HepG2 (cell line): Measurements from ENCODE around the gene TPD52L2. TPM values are rescaled to one million over a fixed set of nuclear protein-coding genes. Genes with fewer than 3 reads are reported as not detected.

ENCODE experiments used
- FOXK1 ChIP-seq: sonication (generic); formaldehyde crosslinking; IDR thresholded peaks from 2 replicates; pipeline ENCODE4 v1.4.0; 2020; ENCODE audit warnings: low read depth, missing genetic modification reagents, borderline replicate concordance
- HNRNPLL ChIP-seq: fragments of 200-400 bp; formaldehyde crosslinking; IDR thresholded peaks from 2 replicates; pipeline ENCODE4 v1.6.1; 2017; ENCODE audit warnings: mild to moderate bottlenecking, low read depth, low read length; ENCODE audit not compliant: poor library complexity, severe bottlenecking
- KDM5B ChIP-seq: sonication (generic); formaldehyde crosslinking; IDR thresholded peaks from 2 replicates; pipeline ENCODE4 v1.4.0; 2020; ENCODE audit warnings: missing genetic modification reagents, mild to moderate bottlenecking, borderline replicate concordance
- KDM6A ChIP-seq: IDR thresholded peaks from 2 replicates; pipeline ENCODE4 v1.6.1; 2016; ENCODE audit warnings: low read depth
- MTA3 ChIP-seq: sonication (generic); formaldehyde crosslinking; IDR thresholded peaks from 2 replicates; pipeline ENCODE4 v1.4.0; 2020; ENCODE audit warnings: missing genetic modification reagents
- MTF1 ChIP-seq: sonication (generic); formaldehyde crosslinking; IDR thresholded peaks from 2 replicates; pipeline ENCODE4 v1.5.0; 2020; ENCODE audit warnings: missing genetic modification reagents
- NR1H2 ChIP-seq: sonication (generic); formaldehyde crosslinking; IDR thresholded peaks from 2 replicates; pipeline ENCODE4 v1.8.1; 2022; ENCODE audit warnings: low read depth, missing genetic modification reagents, borderline replicate concordance
- PHF5A ChIP-seq: IDR thresholded peaks from one replicate; pipeline ENCODE4 v1.6.1; 2018; ENCODE audit warnings: low read depth, missing genetic modification reagents; ENCODE audit not compliant: unreplicated experiment
- SNAI1 ChIP-seq: sonication (generic); formaldehyde crosslinking; IDR thresholded peaks from 2 replicates; pipeline ENCODE4 v1.5.0; 2020; ENCODE audit warnings: mild to moderate bottlenecking, missing genetic modification reagents, borderline replicate concordance
- SRSF1 ChIP-seq: fragments of 200-400 bp; formaldehyde crosslinking; optimal IDR thresholded peaks from 2 replicates; pipeline ENCODE3; 2017; ENCODE audit warnings: mild to moderate bottlenecking, low read depth, low read length, moderate library complexity
- STAG1 ChIP-seq: sonication (generic); formaldehyde crosslinking; IDR thresholded peaks from 2 replicates; pipeline ENCODE4 v1.4.0; 2020; ENCODE audit warnings: missing genetic modification reagents
- ZBTB14 ChIP-seq: sonication (generic); formaldehyde crosslinking; IDR thresholded peaks from 2 replicates; pipeline ENCODE4 v1.4.0; 2020; ENCODE audit warnings: missing genetic modification reagents
- ZNF44 ChIP-seq: sonication (generic); formaldehyde crosslinking; IDR thresholded peaks from 2 replicates; pipeline ENCODE4 v1.5.1; 2020; ENCODE audit warnings: mild to moderate bottlenecking, missing genetic modification reagents
- ZNF589 ChIP-seq: sonication (generic); formaldehyde crosslinking; conservative IDR thresholded peaks from 2 replicates; pipeline ENCODE4 v1.8.0; 2022; ENCODE audit warnings: mild to moderate bottlenecking, moderate library complexity, missing genetic modification reagents
- polyA plus RNA-seq, 8 experiments: library from polyadenylated mRNA; depleted of rRNA in 3 of 8; stranded (reverse) in 7 of 8; unstranded in 1 of 8; fragments of >200 nt; fragmentation: Illumina TruSeq in 4 of 8; extraction: Trizol in 4 of 8; gene quantifications; 2 replicates each; pipeline versions ENCODE4 v1.2.1 to v1.2.3, GENCODE V29; 2011 to 2016; ENCODE audit warnings: low read depth in 4 of 8, missing spikeins in 1 of 8, mixed read lengths in 1 of 8; ENCODE audit not compliant: insufficient read depth in 1 of 8
- total RNA-seq, 5 experiments: library from RNA; depleted of rRNA; stranded (reverse); fragments of >200 nt; fragmentation: Illumina TruSeq; extraction: Trizol; gene quantifications; 2 replicates each; pipeline ENCODE4 v1.2.3, GENCODE V29; 2016; ENCODE audit warnings: low read depth in 1 of 5
- TF ChIP-seq, protein P1 (sequence below): fragments of 450-650 bp; IDR thresholded peaks from 2 replicates; pipeline ENCODE4 v1.6.1; 2016
- TF ChIP-seq, protein P2 (sequence below): sonication (generic); formaldehyde crosslinking; IDR thresholded peaks from 2 replicates; pipeline ENCODE4 v1.4.0; 2020; ENCODE audit warnings: missing genetic modification reagents
- TF ChIP-seq, protein P3 (sequence below): sonication (generic); formaldehyde crosslinking; IDR thresholded peaks from 2 replicates; pipeline ENCODE4 v1.8.1; 2023; ENCODE audit warnings: mild to moderate bottlenecking, missing genetic modification reagents
- TF ChIP-seq, protein P4 (sequence below): sonication (generic); formaldehyde crosslinking; IDR thresholded peaks from 2 replicates; pipeline ENCODE4 v1.5.0; 2020; ENCODE audit warnings: mild to moderate bottlenecking, missing genetic modification reagents

Gene TPD52L2
- total and polyA plus RNA-seq, 2 of the 13 experiments (the other 11 are each of a cell fraction or from before 2014, with no cell fraction given) = 156 to 184 TPM

DNA sequence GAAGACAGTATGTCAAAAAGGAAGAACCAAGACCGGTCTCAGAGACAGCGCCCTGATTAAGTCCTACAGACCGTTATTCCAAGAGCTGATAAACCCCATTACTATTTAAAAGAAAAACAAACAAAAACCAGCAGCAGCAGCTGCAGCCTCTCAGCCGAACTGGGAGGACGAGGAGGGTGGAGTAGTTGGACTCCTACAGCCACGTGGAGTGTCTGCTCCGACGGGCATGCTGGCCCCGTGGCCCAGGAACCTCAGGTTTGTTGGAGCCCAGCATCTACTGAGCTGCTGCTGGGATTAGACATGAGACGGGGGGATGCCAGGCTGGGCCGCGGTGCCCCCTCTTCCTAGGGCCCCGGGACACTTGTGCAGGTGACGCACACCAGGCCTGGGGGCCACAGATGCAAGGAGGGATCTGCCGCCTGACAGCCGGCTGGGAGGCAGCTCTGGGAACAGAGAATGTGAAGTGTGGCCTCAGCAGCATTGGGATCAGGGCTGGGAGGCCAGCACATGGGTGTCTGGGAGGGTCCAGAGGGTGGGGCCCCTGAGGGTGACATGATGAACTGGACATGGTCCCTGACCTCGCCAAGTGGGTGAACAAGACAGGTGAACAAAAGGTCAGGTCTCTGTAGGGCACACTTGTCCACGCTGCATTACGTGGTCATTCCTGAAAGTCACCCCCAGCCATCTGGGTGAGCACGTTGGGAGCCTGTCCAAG is 31.1 kb upstream of the TPD52L2 start (continued):
- TF ChIP-seq ZNF44 (CRISPR knock-in tag) (no peak), PHF5A (CRISPR knock-in tag) (no peak), SRSF1 (no peak), MTF1 (no peak), KDM6A (CRISPR knock-in tag) (no peak), FOXK1 (CRISPR knock-in tag) (no peak), STAG1 (no peak), ZNF589 (CRISPR knock-in tag) (no peak), SNAI1 (CRISPR knock-in tag) (0 out of 2 replicates have a peak, but pooled peaks have one; percentile 19), KDM5B (CRISPR knock-in tag) (no peak), HNRNPLL (no peak), ZBTB14 (CRISPR knock-in tag) (no peak), MTA3 (CRISPR knock-in tag) (no peak), NR1H2 (no peak)
- TF ChIP-seq, protein P1, sequence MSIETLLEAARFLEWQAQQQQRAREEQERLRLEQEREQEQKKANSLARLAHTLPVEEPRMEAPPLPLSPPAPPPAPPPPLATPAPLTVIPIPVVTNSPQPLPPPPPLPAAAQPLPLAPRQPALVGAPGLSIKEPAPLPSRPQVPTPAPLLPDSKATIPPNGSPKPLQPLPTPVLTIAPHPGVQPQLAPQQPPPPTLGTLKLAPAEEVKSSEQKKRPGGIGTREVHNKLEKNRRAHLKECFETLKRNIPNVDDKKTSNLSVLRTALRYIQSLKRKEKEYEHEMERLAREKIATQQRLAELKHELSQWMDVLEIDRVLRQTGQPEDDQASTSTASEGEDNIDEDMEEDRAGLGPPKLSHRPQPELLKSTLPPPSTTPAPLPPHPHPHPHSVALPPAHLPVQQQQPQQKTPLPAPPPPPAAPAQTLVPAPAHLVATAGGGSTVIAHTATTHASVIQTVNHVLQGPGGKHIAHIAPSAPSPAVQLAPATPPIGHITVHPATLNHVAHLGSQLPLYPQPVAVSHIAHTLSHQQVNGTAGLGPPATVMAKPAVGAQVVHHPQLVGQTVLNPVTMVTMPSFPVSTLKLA = no peak
- TF ChIP-seq, protein P2, sequence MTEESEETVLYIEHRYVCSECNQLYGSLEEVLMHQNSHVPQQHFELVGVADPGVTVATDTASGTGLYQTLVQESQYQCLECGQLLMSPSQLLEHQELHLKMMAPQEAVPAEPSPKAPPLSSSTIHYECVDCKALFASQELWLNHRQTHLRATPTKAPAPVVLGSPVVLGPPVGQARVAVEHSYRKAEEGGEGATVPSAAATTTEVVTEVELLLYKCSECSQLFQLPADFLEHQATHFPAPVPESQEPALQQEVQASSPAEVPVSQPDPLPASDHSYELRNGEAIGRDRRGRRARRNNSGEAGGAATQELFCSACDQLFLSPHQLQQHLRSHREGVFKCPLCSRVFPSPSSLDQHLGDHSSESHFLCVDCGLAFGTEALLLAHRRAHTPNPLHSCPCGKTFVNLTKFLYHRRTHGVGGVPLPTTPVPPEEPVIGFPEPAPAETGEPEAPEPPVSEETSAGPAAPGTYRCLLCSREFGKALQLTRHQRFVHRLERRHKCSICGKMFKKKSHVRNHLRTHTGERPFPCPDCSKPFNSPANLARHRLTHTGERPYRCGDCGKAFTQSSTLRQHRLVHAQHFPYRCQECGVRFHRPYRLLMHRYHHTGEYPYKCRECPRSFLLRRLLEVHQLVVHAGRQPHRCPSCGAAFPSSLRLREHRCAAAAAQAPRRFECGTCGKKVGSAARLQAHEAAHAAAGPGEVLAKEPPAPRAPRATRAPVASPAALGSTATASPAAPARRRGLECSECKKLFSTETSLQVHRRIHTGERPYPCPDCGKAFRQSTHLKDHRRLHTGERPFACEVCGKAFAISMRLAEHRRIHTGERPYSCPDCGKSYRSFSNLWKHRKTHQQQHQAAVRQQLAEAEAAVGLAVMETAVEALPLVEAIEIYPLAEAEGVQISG (CRISPR knock-in tag) = no peak
- TF ChIP-seq, protein P3, sequence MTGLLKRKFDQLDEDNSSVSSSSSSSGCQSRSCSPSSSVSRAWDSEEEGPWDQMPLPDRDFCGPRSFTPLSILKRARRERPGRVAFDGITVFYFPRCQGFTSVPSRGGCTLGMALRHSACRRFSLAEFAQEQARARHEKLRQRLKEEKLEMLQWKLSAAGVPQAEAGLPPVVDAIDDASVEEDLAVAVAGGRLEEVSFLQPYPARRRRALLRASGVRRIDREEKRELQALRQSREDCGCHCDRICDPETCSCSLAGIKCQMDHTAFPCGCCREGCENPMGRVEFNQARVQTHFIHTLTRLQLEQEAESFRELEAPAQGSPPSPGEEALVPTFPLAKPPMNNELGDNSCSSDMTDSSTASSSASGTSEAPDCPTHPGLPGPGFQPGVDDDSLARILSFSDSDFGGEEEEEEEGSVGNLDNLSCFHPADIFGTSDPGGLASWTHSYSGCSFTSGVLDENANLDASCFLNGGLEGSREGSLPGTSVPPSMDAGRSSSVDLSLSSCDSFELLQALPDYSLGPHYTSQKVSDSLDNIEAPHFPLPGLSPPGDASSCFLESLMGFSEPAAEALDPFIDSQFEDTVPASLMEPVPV (CRISPR knock-in tag) = no peak
- TF ChIP-seq, protein P4, sequence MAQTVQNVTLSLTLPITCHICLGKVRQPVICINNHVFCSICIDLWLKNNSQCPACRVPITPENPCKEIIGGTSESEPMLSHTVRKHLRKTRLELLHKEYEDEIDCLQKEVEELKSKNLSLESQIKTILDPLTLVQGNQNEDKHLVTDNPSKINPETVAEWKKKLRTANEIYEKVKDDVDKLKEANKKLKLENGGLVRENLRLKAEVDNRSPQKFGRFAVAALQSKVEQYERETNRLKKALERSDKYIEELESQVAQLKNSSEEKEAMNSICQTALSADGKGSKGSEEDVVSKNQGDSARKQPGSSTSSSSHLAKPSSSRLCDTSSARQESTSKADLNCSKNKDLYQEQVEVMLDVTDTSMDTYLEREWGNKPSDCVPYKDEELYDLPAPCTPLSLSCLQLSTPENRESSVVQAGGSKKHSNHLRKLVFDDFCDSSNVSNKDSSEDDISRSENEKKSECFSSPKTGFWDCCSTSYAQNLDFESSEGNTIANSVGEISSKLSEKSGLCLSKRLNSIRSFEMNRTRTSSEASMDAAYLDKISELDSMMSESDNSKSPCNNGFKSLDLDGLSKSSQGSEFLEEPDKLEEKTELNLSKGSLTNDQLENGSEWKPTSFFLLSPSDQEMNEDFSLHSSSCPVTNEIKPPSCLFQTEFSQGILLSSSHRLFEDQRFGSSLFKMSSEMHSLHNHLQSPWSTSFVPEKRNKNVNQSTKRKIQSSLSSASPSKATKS (CRISPR knock-in tag) = no peak
